ENCODE results near the gene IL20. TPM values are rescaled to one million over a fixed set of nuclear protein-coding genes. Genes with fewer than 3 reads are reported as not detected.

The IL20 gene
- total RNA-seq, 4 donors from 2014 or later, result not detected

- TF ChIP-seq POLR2AphosphoS5 (IDR thresholded peaks at IDR 0.05) (no peak), POLR2A (IDR thresholded peaks at IDR 0.05) (no peak), CTCF (IDR thresholded peaks at IDR 0.05) (no peak), EP300 (IDR thresholded peaks at IDR 0.05) (no peak)
- Histone ChIP-seq H3K4me1 (no peaks in the 10 kb centered on the region), H3K4me3 (no peak overlapping the region), H3K27ac (no peak overlapping the region), H3K9me3 (no peaks in the 10 kb centered on the region), H3K27me3 (peaks cover 31% of the 10 kb centered on the region), H3K36me3 (no peaks in the 10 kb centered on the region)
- WGBS, 2 donors (ENCODE audit: low coverage in 1 of 2), result 69 to 78% methylated on average over 7 to 11 of the region's 11 CpGs
- ATAC-seq, result no peak
Measured at GRCh38 chr1:206898089-206898914, 32.9 kb downstream of the IL20 start.

- Histone ChIP-seq H3K27me3 (peaks cover 31% of the 10 kb centered on the region), H3K4me1 (no peaks in the 10 kb centered on the region), H3K9me3 (no peaks in the 10 kb centered on the region), H3K36me3 (no peaks in the 10 kb centered on the region), H3K4me3 (no peak overlapping the region), H3K27ac (no peak overlapping the region)
- ATAC-seq, result no peak
- TF ChIP-seq CTCF (IDR thresholded peaks at IDR 0.05) (no peak), POLR2A (IDR thresholded peaks at IDR 0.05) (no peak), POLR2AphosphoS5 (IDR thresholded peaks at IDR 0.05) (no peak), EP300 (IDR thresholded peaks at IDR 0.05) (no peak)
- 78 to 80% methylated on average over 1 to 6 of the region's 13 CpGs for WGBS, 2 donors (ENCODE audit: low coverage in 1 of 2)
Measured at GRCh38 chr1:206898915-206899431, 33.5 kb downstream of the IL20 start.

- 65 to 100% methylated on average over 2 to 5 of the region's 5 CpGs for WGBS, 2 donors (ENCODE audit: low coverage in 1 of 2)
- no peak for ATAC-seq
- no peaks in the 10 kb centered on the region for H3K36me3 ChIP-seq
Measured at GRCh38 chr1:206899717-206900116, 34.3 kb downstream of the IL20 start.

GRCh38 chr1:206900149-206900548 is 34.7 kb downstream of the IL20 start:
- Histone ChIP-seq H3K4me1 (no peaks in the 10 kb centered on the region), H3K36me3 (no peaks in the 10 kb centered on the region), H3K9me3 (no peaks in the 10 kb centered on the region), H3K27ac (no peak overlapping the region), H3K27me3 (peaks cover 28% of the 10 kb centered on the region), H3K4me3 (no peak overlapping the region)
- TF ChIP-seq CTCF (IDR thresholded peaks at IDR 0.05) (no peak), POLR2A (IDR thresholded peaks at IDR 0.05) (no peak), EP300 (IDR thresholded peaks at IDR 0.05) (no peak), POLR2AphosphoS5 (IDR thresholded peaks at IDR 0.05) (no peak)
- no peak for ATAC-seq
- 63 to 82% methylated on average over 3 to 7 of the region's 7 CpGs for WGBS, 2 donors (ENCODE audit: low coverage in 1 of 2)

More at GRCh38 chr1:206899717-206900116, 34.3 kb downstream of the IL20 start:
- Histone ChIP-seq H3K9me3 (no peaks in the 10 kb centered on the region), H3K27ac (no peak overlapping the region), H3K4me1 (no peaks in the 10 kb centered on the region), H3K27me3 (peaks cover 31% of the 10 kb centered on the region), H3K4me3 (no peak overlapping the region)
- no peak for TF ChIP-seq POLR2AphosphoS5 (IDR thresholded peaks at IDR 0.05)
- TF ChIP-seq CTCF (IDR thresholded peaks at IDR 0.05), result no peak
- no peak for TF ChIP-seq POLR2A (IDR thresholded peaks at IDR 0.05)
- no peak for TF ChIP-seq EP300 (IDR thresholded peaks at IDR 0.05)

GRCh38 chr1:206901944-206902343 is 36.5 kb downstream of the IL20 start:
- H3K27ac ChIP-seq, result no peak overlapping the region
- WGBS, 2 donors (ENCODE audit: low coverage in 1 of 2), result 89 to 100% methylated on average over 1 to 6 of the region's 6 CpGs

More at GRCh38 chr1:206901944-206902343, 36.5 kb downstream of the IL20 start:
- H3K4me1 ChIP-seq, result no peaks in the 10 kb centered on the region
- H3K4me3 ChIP-seq, result no peak overlapping the region
- peaks cover 16% of the 10 kb centered on the region for H3K27me3 ChIP-seq
- TF ChIP-seq POLR2AphosphoS5 (IDR thresholded peaks at IDR 0.05), result no peak
- TF ChIP-seq EP300 (IDR thresholded peaks at IDR 0.05), result no peak
- no peak for TF ChIP-seq POLR2A (IDR thresholded peaks at IDR 0.05)
- no peak for TF ChIP-seq CTCF (IDR thresholded peaks at IDR 0.05)
- no peak for ATAC-seq
- no peaks in the 10 kb centered on the region for H3K36me3 ChIP-seq
- no peaks in the 10 kb centered on the region for H3K9me3 ChIP-seq
